SHP77 treated with DMSO at 0.1 percent for 48 hours (cell line): ENCODE measurements around the gene STATH.
A peak's percentile ranks its signal among the peaks of the same experiment; 100 is the strongest.
"Not testable (repeated sequence)": the region's sequence is repeated elsewhere in the genome, so short reads cannot be mapped to it uniquely, and the experiment has no call there.

Experiments
- DNase-seq: peaks from one replicate; lab custom pipeline; 2025; lab: John Stamatoyannopoulos, UW

The STATH gene

DNA sequence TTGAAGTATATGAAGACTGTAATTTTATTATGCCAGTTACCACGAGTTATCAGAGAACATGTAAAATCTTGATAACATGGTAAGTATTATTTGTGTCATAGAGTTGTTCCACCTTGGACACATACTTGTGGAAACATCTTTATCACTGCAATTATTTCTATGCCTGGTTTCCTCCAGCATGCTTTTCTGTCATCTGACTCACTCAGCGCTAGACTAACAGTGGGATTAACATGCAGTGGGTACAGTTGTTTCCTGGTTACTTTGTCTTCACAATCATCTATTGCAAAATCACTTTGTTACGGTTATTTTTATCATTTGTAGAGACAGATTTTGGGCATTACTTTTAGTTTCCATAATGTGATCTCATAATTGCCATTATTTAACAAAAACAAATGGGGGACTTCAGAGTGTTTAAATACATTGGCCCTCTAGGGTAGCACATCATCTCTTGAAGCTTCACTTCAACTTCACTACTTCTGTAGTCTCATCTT lies at the start of gene STATH:
Gene STATH (plus strand): TSS at position 441 of the 491 bp plus-strand sequence. CDS start 2,472 bp downstream, outside the sequence.
- no peak for DNase-seq

DNA sequence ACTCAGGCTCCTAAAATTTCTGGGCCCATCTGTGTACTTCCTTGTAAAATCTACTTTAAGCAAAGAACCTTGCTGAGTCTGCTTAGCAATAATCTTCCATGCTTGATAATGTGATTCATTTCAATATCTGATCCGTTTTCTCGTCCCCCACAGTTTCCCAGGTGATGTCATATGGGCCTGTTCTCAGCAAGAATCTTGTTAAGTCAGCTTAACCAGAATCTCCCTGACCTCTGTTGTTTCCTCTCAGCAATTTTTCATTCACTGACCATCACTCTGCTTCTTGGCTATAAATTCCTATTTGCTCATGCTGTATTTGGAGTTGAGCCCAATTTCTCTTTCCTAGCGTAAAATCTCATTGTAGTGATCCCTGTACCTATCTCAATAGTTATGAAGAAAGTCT lies 44.2 kb upstream of the STATH start:
- no peak for DNase-seq

DNA sequence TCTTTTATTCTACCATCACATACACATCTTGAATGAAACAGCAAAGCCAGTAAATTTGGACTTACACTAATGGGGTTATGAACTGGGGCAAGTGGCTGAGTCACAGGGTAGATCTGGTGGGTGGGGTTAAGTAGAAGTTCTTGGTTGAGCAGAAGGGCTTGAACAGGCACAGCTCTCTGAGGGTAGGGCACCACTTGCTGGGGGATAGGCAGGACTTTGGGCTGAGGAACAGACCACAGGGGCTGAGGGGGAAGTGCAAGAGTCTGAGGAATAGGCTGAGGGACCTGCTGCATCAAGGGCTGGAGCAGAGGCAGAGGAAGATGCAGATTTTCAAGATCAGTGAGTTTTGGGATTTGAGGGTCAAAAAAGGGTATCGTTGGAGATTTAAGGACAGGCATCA lies 38.6 kb upstream of the STATH start:
- DNase-seq: no peak

DNA sequence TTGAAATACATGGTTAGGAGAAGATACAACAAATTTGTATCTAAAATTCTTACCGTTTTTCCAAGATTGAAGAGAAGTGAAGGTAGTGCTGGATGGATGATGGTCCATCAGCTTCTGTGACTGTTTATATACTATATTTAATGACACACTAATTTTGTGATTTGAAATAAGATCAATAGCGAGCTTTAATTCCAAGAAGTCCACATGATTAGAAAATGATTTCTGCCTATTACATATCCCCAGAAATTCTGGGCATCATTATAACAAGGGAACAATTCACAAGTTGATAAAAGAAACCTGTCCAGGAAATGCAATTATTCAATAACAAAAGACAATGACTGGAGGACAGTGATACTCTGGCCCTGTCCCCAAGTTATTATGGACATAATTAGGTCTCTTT lies 30.1 kb upstream of the STATH start, which contains the start of gene CSN2:
Gene CSN2 (minus strand): TSS at position 101 of the 400 bp plus-strand sequence. CDS start 4,733 bp downstream, outside the sequence.
- DNase-seq: no peak

GRCh38 chr4:69970071-69970470 lies 25.7 kb upstream of the STATH start:
- DNase-seq: no peak

DNA sequence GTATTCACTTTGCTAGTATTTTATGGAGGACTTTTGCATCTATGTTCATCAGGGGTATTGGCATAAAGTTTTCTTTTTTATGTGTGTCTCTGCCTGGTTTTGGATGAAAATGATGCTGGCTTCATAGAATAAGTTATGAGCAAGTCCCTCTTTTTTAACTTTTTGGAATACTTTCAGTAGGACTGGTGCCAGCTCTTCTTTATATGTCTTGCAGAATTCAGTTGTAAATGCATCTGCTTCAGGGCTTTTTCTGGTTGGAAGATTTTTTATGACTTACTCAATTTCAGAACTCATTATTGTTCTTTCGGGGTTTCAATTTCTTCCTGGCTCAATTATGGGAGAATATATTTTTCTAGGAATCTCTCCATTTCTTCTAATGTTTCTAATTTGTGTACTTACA lies 21.1 kb upstream of the STATH start:
- DNase-seq: no peak

DNA sequence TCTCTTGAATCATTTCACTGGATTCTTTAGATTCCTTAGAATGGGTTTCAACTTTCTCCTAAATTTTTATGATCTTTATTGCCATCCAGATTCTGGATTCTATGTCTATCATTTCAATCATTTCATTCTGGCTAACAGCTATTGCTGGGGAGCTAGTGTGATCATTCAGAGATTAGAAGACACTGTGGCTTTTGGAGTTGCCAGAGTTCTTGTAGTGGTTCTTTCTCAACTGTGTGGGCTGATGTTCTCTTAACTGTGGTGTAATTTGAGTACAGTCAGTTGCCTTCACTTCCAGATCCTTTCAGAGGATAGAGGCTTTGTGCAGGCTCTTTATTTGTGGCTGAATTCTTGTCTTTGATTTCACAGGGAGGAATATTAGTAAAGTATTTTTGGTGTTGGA lies 18.2 kb upstream of the STATH start:
- DNase-seq: no peak

GRCh38 chr4:69984030-69984443 lies 11.7 kb upstream of the STATH start:
- peak; percentile 57 for DNase-seq

- DNase-seq: no peak
These were observed 9.1 kb upstream of the STATH start for GRCh38 chr4:69986663-69987062.

GRCh38 chr4:69991016-69991415 lies 4.8 kb upstream of the STATH start:
- DNase-seq: no peak

DNA sequence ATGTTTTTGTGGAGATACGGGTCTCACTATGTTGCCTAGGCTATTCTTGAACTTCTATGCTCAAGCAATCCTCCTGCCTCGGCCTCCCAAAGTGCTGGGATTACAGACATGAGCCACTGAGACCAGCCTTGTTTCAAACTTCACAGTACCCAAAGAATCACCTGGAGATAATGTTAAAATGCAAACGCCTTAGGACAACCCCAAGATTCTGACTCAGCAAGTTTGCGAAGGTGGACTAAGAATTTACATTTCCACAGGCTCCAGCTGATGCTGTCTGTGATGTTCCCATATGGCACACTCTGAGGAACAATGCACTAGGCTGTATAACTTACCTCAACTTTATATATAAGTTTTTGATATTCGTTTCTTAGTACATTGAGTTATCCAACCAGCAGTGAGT lies 984 bp upstream of the STATH start:
- DNase-seq: no peak

GRCh38 chr4:69999420-69999819 lies 3.7 kb downstream of the STATH start:
- DNase-seq: no peak

- DNase-seq: no peak
These were observed 4.9 kb downstream of the STATH start for GRCh38 chr4:70000711-70001110.

DNA sequence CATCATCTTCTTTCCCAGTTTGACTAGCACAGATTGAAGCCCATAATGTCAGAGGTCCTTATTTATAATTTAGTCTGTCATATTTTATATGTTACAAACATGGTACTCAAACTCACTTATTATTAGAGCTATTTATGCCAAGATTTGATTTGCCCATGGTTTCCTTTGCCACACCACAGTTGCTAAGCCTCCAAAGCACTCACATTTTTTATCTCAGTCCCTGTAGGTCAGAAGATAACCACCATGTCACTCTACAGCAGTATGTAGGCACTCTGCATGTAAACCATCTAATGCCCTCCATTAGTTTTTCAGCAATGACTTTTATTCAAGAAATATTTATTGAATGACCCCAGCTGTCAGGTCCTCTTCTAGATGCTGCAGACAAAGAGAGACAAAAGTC lies 6.7 kb downstream of the STATH start:
- DNase-seq: no peak

- DNase-seq: no peak
These were observed 13.0 kb downstream of the STATH start for GRCh38 chr4:70008771-70009170.

DNA sequence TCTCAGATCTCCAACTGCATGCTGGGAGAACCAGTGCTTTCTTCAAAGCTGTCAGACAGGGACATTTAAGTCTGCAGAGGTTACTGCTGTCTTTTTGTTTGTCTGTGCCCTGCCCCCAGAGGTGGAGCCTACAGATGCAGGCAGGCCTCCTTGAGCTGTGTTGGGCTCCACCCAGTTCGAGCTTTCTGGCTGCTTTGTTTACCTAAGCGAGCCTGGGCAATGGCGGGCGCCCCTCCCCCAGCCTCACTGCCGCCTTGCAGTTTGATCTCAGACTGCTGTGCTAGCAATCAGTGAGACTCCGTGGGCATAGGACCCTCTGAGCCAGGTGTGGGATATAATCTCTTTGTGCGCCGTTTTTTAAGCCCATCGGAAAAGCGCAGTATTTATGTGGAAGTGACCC lies 23.2 kb downstream of the STATH start:
- not testable (repeated sequence) for DNase-seq

- DNase-seq: no peak
These were observed 27.5 kb downstream of the STATH start for GRCh38 chr4:70023218-70023617.

GRCh38 chr4:70027011-70027410 lies 31.2 kb downstream of the STATH start:
- DNase-seq: no peak

- DNase-seq: not testable (repeated sequence)
These were observed 32.4 kb downstream of the STATH start, which contains the start of gene HTN3 for GRCh38 chr4:70028159-70028558. HTN3 (plus strand) TSS chr4:70028459; CDS start chr4:70030741, 2,282 bp downstream.

- DNase-seq: not testable (repeated sequence)
These were observed 41.8 kb downstream of the STATH start for GRCh38 chr4:70037559-70037958.

GRCh38 chr4:70039928-70040327 lies 44.2 kb downstream of the STATH start:
- not testable (repeated sequence) for DNase-seq

- DNase-seq: no peak
These were observed 46.0 kb downstream of the STATH start for GRCh38 chr4:70041652-70042286.

DNA sequence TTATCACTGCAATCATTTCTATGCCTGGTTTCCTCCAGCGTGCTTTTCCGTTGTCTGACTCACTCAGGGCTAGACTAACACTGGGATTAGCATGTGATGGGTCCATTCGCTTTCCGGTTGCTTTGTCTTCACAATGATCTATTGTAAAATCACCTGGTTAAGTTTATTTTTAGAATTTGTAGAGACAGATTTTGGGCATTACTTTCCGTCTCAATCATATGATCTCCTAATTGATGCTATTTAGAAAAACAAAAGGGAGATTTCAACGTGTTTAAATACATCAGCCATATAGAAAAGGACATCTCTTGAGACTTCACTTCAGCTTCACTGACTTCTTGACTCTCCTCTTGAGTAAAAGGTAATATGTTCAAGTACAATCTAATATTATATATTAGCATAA lies 54.4 kb downstream of the STATH start, which contains the start of gene HTN1:
Gene HTN1 (plus strand): TSS at position 301 of the 400 bp plus-strand sequence. CDS start 2,639 bp downstream, outside the sequence.
- DNase-seq: not testable (repeated sequence)
